Choroid plexus epithelial cell (primary cell): ENCODE results near the gene NFXL1.

Source experiments
- DNase-seq: peaks from one replicate; pipeline ENCODE4 v3.0.0-alpha.2; 2010; ENCODE audit warnings: low read depth
- H3K4me3 ChIP-seq: 2 replicates; pipeline ENCODE4 v1.5.1; 2011; ENCODE audit warnings: low read depth, mild to moderate bottlenecking, control low read depth, low read length, moderate library complexity
- TF ChIP-seq, protein P1 (sequence below): conservative IDR thresholded peaks from 2 replicates; pipeline ENCODE4 v1.5.1; 2011; ENCODE audit warnings: low read depth, mild to moderate bottlenecking, control low read depth, inconsistent platforms, low read length, moderate library complexity

Gene NFXL1

DNA sequence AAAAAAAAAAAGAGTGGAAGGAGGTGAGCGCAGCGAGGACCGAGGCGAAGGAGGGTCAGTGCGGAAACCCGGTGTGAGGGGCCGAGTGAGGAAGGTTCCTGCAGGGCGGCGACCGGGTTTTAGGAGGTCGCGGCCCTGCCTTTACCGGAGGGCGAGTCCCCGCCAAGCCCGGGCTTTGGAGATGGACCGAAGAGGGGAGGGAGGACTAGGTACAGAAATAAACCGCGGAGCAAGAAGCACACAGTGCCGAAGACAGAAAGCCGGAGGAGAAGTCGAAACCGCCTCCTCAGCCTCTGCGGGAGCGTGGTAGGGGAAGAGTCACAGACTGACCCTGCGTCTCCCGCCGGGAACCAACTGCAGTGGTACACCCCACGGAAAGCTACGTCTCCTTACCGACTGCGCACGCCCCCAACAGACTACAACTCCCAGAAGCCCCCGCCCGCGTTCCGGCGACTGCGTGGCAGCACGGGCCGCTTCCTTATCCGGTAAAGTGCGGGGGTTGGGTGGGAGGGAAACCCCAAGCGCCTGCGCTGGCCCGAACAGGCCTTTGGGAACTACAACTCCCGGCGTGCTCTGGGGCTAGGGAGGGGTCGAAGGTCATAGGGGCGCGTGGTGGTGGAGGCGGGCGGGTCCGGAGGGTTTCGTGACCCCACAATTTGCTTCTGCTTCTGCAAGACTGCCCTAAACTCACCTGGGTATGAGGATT lies at the start of gene NFXL1:
Gene NFXL1 (minus strand): TSS at position 364 of the 706 bp plus-strand sequence. CDS start 380 bp downstream, outside the sequence.
- TF ChIP-seq, protein P1, sequence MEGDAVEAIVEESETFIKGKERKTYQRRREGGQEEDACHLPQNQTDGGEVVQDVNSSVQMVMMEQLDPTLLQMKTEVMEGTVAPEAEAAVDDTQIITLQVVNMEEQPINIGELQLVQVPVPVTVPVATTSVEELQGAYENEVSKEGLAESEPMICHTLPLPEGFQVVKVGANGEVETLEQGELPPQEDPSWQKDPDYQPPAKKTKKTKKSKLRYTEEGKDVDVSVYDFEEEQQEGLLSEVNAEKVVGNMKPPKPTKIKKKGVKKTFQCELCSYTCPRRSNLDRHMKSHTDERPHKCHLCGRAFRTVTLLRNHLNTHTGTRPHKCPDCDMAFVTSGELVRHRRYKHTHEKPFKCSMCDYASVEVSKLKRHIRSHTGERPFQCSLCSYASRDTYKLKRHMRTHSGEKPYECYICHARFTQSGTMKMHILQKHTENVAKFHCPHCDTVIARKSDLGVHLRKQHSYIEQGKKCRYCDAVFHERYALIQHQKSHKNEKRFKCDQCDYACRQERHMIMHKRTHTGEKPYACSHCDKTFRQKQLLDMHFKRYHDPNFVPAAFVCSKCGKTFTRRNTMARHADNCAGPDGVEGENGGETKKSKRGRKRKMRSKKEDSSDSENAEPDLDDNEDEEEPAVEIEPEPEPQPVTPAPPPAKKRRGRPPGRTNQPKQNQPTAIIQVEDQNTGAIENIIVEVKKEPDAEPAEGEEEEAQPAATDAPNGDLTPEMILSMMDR: no peak
- peak; percentile 99 for DNase-seq
- H3K4me3 ChIP-seq: peak within 1 kb of the TSS; percentile 91

GRCh38 chr4:47954677-47955076 lies 40.3 kb upstream of the NFXL1 start:
- TF ChIP-seq, protein P1: no peak
- H3K4me3 ChIP-seq: no peak overlapping the region
- DNase-seq: no peak

GRCh38 chr4:47954245-47954644 lies 39.9 kb upstream of the NFXL1 start:
- no peak for DNase-seq
- TF ChIP-seq, protein P1: no peak

GRCh38 chr4:47945930-47946726 lies 31.7 kb upstream of the NFXL1 start:
- peak; percentile 9 for DNase-seq
- TF ChIP-seq, protein P1: peak; percentile 44
- no peak overlapping the region for H3K4me3 ChIP-seq

More at GRCh38 chr4:47954245-47954644, 39.9 kb upstream of the NFXL1 start:
- H3K4me3 ChIP-seq: no peak overlapping the region

GRCh38 chr4:47942081-47942819 lies 27.9 kb upstream of the NFXL1 start:
- DNase-seq: no peak
- H3K4me3 ChIP-seq: no peak overlapping the region
- TF ChIP-seq, protein P1: no peak

DNA sequence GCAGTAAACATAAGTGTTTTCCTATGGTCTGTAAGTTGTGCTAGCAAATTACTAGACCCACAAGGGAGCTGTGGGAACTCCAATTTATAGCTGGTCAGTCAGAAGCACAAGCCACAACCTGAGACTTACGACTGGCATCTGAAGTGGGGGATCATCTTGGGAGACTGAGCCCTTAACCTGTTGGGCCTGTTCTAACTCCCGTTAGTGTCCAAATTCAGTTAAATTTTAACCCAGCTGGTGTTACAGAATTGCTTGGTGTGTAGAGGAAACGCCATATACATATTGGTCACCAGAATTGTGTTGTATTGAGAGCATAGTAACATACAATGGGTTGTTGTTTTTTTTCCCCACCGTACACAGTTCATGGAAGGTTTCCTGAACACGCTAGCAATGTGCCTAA lies 25.1 kb upstream of the NFXL1 start:
- TF ChIP-seq, protein P1: no peak
- DNase-seq: no peak
- no peak overlapping the region for H3K4me3 ChIP-seq
